ENCODE measurements around the gene COBLL1. TPM values are rescaled to one million over a fixed set of nuclear protein-coding genes. Genes with fewer than 3 reads are reported as not detected.
A peak's percentile ranks its signal among the peaks of the same experiment; 100 is the strongest.

Gene COBLL1
- total and polyA plus RNA-seq, 2 experiments from 2014 or later = 19.6 to 33.5 TPM

DNA sequence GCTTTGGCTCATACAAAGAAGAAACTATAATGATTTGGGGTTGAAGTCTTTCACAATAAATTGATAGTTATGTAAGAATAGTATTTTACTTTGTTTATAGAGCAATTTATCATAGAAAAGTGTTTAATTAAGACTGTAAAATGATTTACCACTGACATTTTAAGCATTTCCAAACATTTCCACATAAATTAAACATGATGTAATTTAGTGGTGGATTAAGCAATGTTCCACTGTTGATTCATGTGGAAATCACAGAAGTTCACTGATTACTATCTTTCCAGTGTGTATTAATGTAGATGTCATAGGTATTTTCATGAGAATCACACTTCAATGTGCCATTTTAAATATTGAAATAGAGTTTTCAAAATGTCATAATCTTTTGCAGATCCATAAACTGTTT, 180.3 kb downstream of the COBLL1 start:
- DNase-seq (ENCODE audit: low read depth in 1 of 2, low spot score in 1 of 2) = peak in 1 of 2 donors; percentile 52
- no peak overlapping the region for H3K27ac ChIP-seq
- no peak overlapping the region for H3K4me3 ChIP-seq
- no peaks in the 10 kb centered on the region for H3K9me3 ChIP-seq (ENCODE audit: low read depth)
- no peaks in the 10 kb centered on the region for H3K36me3 ChIP-seq
- no peaks in the 10 kb centered on the region for H3K27me3 ChIP-seq
- TF ChIP-seq CTCF (IDR thresholded peaks at IDR 0.05; ENCODE audit: low read depth, low read length) = no peak
- H3K4me1 ChIP-seq (ENCODE audit: low read depth) = peaks cover 6% of the 10 kb centered on the region

DNA sequence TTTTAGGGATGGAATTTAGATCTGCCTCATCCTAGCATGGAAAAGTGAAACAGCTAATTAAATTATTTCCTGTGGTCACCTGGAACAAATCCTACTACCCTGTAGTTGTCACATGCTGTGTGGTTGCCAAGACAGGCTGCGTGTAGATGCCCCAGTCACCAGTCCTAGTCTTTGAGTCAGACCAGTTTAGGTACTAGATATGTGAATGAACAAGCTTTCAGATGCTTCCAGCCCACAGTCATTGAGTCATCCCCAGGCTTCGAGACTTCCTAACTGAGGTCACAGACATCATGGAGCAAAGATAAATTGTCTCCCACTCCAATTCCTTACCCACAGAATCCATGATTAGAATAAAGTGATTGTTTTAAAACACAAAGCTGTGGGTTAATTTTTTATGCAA, 184.5 kb downstream of the COBLL1 start:
- H3K36me3 ChIP-seq = no peaks in the 10 kb centered on the region
- no peak overlapping the region for H3K4me3 ChIP-seq
- H3K9me3 ChIP-seq (ENCODE audit: low read depth) = no peaks in the 10 kb centered on the region
- no peaks in the 10 kb centered on the region for H3K27me3 ChIP-seq
- peaks cover 3% of the 10 kb centered on the region for H3K4me1 ChIP-seq (ENCODE audit: low read depth)
- peak in 1 of 2 donors; percentile 62 for DNase-seq (ENCODE audit: low read depth in 1 of 2, low spot score in 1 of 2)
- H3K27ac ChIP-seq = no peak overlapping the region
- TF ChIP-seq CTCF (IDR thresholded peaks at IDR 0.05; ENCODE audit: low read depth, low read length) = no peak

- no peak for TF ChIP-seq CTCF (IDR thresholded peaks at IDR 0.05; ENCODE audit: low read depth, low read length)
- no peaks in the 10 kb centered on the region for H3K27me3 ChIP-seq
- H3K36me3 ChIP-seq = no peaks in the 10 kb centered on the region
- H3K9me3 ChIP-seq (ENCODE audit: low read depth) = no peaks in the 10 kb centered on the region
- no peaks in the 10 kb centered on the region for H3K4me1 ChIP-seq (ENCODE audit: low read depth)
- DNase-seq (ENCODE audit: low read depth in 1 of 2, low spot score in 1 of 2) = peak in 1 of 2 donors; percentile 22
- H3K4me3 ChIP-seq = no peak overlapping the region
- no peak overlapping the region for H3K27ac ChIP-seq
Observed at GRCh38 chr2:164655750-164656149, 185.9 kb downstream of the COBLL1 start.

- DNase-seq (ENCODE audit: low read depth in 1 of 2, low spot score in 1 of 2) = no peak
- no peaks in the 10 kb centered on the region for H3K4me1 ChIP-seq (ENCODE audit: low read depth)
- no peaks in the 10 kb centered on the region for H3K27me3 ChIP-seq
Observed at GRCh38 chr2:164655336-164655735, 186.3 kb downstream of the COBLL1 start.

GRCh38 chr2:164651361-164651760, 190.3 kb downstream of the COBLL1 start:
- no peak for TF ChIP-seq CTCF (IDR thresholded peaks at IDR 0.05; ENCODE audit: low read depth, low read length)
- Histone ChIP-seq H3K9me3 (ENCODE audit: low read depth) (no peaks in the 10 kb centered on the region), H3K36me3 (no peaks in the 10 kb centered on the region), H3K4me1 (ENCODE audit: low read depth) (no peaks in the 10 kb centered on the region), H3K27ac (no peak overlapping the region), H3K4me3 (no peak overlapping the region), H3K27me3 (no peaks in the 10 kb centered on the region)
- DNase-seq (ENCODE audit: low read depth in 1 of 2, low spot score in 1 of 2) = no peak

More at GRCh38 chr2:164655336-164655735, 186.3 kb downstream of the COBLL1 start:
- Histone ChIP-seq H3K4me3 (no peak overlapping the region), H3K27ac (no peak overlapping the region), H3K36me3 (no peaks in the 10 kb centered on the region), H3K9me3 (ENCODE audit: low read depth) (no peaks in the 10 kb centered on the region)
- TF ChIP-seq CTCF (IDR thresholded peaks at IDR 0.05; ENCODE audit: low read depth, low read length) = no peak
